Measurements from ENCODE around the gene FAM162A.

The FAM162A gene

DNA sequence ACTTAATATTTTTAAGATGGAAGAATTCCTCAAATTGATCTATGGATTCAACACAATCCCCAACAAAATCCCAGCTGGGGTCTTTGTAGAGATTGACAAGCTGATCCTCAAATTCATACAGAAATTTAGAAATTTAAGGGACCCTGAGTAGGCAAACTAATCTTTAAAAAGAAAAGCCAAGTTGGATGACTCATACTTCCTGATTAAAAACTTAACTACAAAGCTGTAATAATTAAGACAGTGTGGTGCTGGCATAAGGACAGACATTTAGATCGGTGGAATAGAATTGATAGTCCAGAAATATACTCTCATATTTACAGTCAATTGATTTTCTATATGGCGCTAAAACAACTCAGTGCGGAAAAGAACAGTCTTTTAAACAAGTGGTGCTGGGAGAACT lies 11.6 kb downstream of the FAM162A start:
- no peak for DNase-seq
- Mint-ChIP-seq H3K27ac (no peak overlapping the region), H3K4me3 (no peak overlapping the region), H3K4me1 (ENCODE audit: low read depth) (peaks cover 35% of the 10 kb centered on the region), H3K36me3 (ENCODE audit: low read depth) (peaks cover 43% of the 10 kb centered on the region), H3K9me3 (no peaks in the 10 kb centered on the region), H3K27me3 (no peaks in the 10 kb centered on the region)

DNA sequence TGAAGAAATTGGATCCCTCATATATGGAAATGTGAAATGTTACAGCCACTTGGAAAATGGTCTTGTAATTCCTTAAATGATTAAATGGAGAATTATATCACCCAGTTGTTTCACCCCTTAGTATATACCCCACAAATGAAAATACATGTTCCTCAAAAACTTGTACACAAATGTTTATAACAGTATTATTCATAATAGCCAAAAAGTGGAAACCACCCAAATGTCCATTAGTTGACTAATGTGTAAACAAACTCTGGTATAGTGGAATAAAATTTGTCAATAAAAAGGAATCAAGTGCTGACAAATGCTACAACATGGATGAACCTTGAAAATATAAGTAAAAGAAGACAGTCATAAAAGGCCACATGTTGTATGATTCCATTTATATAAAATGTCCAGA lies 12.5 kb downstream of the FAM162A start:
- DNase-seq: no peak
- H3K36me3 Mint-ChIP-seq (ENCODE audit: low read depth): peaks cover 45% of the 10 kb centered on the region
- no peaks in the 10 kb centered on the region for H3K27me3 Mint-ChIP-seq
- H3K27ac Mint-ChIP-seq: peak overlapping the region; percentile 6
- H3K9me3 Mint-ChIP-seq: no peaks in the 10 kb centered on the region
- H3K4me1 Mint-ChIP-seq (ENCODE audit: low read depth): peaks cover 37% of the 10 kb centered on the region
- no peak overlapping the region for H3K4me3 Mint-ChIP-seq

DNA sequence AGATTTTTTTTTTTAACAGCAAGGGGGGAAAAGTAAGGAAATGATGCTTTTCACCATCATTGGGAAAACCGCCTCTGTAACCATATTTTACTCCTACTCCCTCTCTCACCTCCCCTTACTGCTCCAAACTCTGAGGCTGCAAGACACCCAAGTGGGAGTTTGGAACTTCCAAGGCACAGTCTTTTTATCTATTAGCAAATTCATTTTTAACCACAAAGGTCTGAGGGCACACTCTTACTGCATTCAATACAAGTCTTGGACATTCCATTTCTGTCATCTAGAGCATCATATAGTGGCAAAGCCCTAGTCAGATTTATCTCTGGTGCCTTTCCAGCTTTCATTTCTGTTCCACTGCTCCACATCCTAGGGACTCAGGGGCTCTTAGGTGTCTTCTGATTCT lies 13.2 kb downstream of the FAM162A start:
- DNase-seq: no peak
- H3K4me3 Mint-ChIP-seq: no peak overlapping the region
- H3K27me3 Mint-ChIP-seq: no peaks in the 10 kb centered on the region
- H3K36me3 Mint-ChIP-seq (ENCODE audit: low read depth): peaks cover 45% of the 10 kb centered on the region
- peaks cover 37% of the 10 kb centered on the region for H3K4me1 Mint-ChIP-seq (ENCODE audit: low read depth)
- peak overlapping the region; percentile 55 for H3K27ac Mint-ChIP-seq
- no peaks in the 10 kb centered on the region for H3K9me3 Mint-ChIP-seq

DNA sequence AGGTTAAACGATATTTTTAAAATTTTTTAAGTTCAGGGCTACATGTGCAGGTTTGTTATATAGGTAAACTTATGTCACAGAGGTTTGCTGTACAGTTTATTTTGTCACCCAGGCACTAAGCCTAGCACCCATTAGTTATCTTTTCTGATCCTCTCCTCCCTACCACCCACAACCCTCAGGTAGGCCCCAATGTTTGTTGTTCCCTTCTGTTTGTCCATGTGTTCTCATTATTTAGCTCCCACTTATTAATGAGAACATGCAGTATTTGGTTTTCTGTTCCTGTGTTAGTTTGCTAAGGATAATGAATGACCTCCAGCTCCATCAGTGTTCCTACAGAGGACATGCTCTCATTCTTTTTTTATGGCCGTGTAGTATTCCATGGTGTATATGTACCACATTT lies 14.9 kb downstream of the FAM162A start:
- DNase-seq: no peak

DNA sequence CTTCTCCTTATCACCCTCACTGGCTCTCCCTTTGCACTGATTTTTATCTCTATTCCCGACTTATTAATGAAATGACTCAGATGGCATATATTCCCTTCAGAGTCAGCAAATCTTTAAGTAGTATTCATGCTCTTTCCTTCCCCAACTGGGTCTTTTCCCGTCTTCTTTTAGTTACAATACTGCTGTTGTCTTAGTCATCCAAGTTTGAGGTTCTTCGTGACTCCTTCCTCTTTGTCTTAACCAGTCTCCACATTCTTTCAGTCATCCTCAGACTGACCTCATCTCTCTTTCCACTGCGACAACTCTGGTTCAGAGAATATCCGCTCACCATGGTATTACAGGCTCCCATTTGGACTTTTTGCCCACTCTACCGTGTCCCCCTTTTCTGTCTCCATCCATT lies 19.5 kb downstream of the FAM162A start:
- Mint-ChIP-seq H3K9me3 (no peaks in the 10 kb centered on the region), H3K27ac (peak overlapping the region; percentile 15), H3K4me3 (no peak overlapping the region), H3K27me3 (no peaks in the 10 kb centered on the region), H3K36me3 (ENCODE audit: low read depth) (peaks cover 71% of the 10 kb centered on the region), H3K4me1 (ENCODE audit: low read depth) (peaks cover 21% of the 10 kb centered on the region)
- no peak for DNase-seq

More for the DNA sequence above, 14.9 kb downstream of the FAM162A start:
- Mint-ChIP-seq H3K27ac (no peak overlapping the region), H3K36me3 (ENCODE audit: low read depth) (peaks cover 51% of the 10 kb centered on the region), H3K9me3 (no peaks in the 10 kb centered on the region), H3K4me1 (ENCODE audit: low read depth) (peaks cover 39% of the 10 kb centered on the region), H3K4me3 (no peak overlapping the region), H3K27me3 (no peaks in the 10 kb centered on the region)

DNA sequence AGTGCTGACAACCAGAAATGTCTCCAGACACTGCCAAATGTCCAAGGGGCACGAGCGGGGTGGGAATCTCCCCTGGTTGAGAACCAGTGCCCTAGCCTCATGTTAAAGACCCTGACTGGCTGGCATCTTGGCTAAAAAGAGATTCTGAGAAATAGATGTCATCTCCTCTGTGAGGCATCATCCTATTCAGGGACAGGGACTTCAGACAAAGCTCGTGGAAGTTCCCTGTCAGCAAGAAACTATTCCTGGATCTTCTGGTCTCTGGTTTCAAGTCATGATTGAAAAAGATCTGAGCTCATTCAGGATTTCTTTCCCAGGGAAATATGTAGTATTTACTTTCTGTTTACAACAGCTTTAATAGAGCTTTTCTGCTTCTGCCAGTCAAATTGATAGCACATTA lies 21.0 kb downstream of the FAM162A start:
- H3K27ac Mint-ChIP-seq: peak overlapping the region; percentile 76
- no peak overlapping the region for H3K4me3 Mint-ChIP-seq
- H3K9me3 Mint-ChIP-seq: no peaks in the 10 kb centered on the region
- no peaks in the 10 kb centered on the region for H3K27me3 Mint-ChIP-seq
- peaks cover 23% of the 10 kb centered on the region for H3K4me1 Mint-ChIP-seq (ENCODE audit: low read depth)
- no peak for DNase-seq
- peaks cover 79% of the 10 kb centered on the region for H3K36me3 Mint-ChIP-seq (ENCODE audit: low read depth)

DNA sequence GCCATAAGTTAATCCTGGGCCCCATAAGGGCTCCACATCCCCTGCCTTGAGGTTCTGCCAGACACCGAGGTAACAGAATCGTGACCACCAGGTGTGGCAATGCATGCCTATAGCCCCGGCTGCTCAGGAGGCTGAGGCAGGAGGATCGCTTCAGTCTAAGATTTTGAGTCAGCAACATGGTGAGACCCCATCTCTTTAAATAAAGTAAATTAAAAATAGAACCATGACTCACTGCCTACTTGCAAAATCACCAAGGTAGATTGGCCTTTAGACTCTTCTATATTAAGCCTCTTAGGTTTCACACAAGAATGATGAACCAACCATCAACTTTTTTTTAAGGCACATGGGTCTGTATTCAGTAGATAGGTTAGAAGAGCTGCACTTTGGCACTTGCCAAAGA lies 22.2 kb downstream of the FAM162A start:
- peaks cover 87% of the 10 kb centered on the region for H3K36me3 Mint-ChIP-seq (ENCODE audit: low read depth)
- peaks cover 30% of the 10 kb centered on the region for H3K4me1 Mint-ChIP-seq (ENCODE audit: low read depth)
- no peaks in the 10 kb centered on the region for H3K27me3 Mint-ChIP-seq
- DNase-seq: no peak
- peak overlapping the region; percentile 76 for H3K27ac Mint-ChIP-seq
- no peak overlapping the region for H3K4me3 Mint-ChIP-seq
- H3K9me3 Mint-ChIP-seq: no peaks in the 10 kb centered on the region

DNA sequence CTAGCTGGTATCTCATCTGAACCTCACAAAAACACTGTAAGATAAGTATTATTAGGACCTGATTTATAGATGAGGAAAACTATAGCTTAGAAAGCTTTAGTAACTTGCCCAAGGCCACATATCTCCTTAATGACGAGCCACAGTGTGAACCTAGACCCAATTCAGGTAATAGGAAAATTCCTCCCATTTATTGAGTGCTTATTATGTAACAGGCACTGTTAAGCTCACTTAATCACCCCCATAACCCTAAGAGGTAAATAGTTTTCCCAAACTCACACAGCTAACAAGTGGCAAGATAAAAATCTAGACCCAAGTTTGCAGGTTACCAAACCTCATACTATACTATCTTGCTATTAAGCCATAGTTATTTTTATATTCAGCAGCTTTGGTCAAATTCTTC lies 24.0 kb downstream of the FAM162A start:
- peaks cover 97% of the 10 kb centered on the region for H3K36me3 Mint-ChIP-seq (ENCODE audit: low read depth)
- no peak overlapping the region for H3K4me3 Mint-ChIP-seq
- no peak for DNase-seq
- H3K9me3 Mint-ChIP-seq: no peaks in the 10 kb centered on the region
- H3K27ac Mint-ChIP-seq: peak overlapping the region; percentile 58
- no peaks in the 10 kb centered on the region for H3K27me3 Mint-ChIP-seq
- H3K4me1 Mint-ChIP-seq (ENCODE audit: low read depth): peaks cover 41% of the 10 kb centered on the region

DNA sequence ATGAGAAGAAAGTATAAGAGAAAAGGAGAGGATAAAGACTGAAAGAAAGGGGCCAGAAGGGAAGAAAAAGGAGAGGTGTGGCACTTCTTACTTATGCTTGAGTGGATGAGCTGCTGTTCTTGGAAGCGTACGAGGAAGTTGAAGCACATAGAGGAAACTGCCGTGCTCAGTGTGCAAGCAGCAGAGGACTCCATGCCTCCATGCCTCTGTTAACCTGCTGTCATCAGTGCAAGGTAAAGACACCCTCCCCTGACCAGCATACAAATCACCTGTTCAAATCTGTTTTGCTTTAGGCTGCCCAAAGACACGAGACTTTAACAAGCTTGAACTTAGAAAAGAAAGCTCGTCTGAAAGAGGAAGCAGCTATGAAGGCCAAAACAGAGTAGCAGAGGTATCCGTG lies 25.5 kb downstream of the FAM162A start:
- Mint-ChIP-seq H3K4me3 (no peak overlapping the region), H3K27ac (peak overlapping the region; percentile 84), H3K4me1 (ENCODE audit: low read depth) (peaks cover 50% of the 10 kb centered on the region), H3K27me3 (no peaks in the 10 kb centered on the region), H3K36me3 (ENCODE audit: low read depth) (peaks cover 97% of the 10 kb centered on the region), H3K9me3 (no peaks in the 10 kb centered on the region)
- DNase-seq: no peak

DNA sequence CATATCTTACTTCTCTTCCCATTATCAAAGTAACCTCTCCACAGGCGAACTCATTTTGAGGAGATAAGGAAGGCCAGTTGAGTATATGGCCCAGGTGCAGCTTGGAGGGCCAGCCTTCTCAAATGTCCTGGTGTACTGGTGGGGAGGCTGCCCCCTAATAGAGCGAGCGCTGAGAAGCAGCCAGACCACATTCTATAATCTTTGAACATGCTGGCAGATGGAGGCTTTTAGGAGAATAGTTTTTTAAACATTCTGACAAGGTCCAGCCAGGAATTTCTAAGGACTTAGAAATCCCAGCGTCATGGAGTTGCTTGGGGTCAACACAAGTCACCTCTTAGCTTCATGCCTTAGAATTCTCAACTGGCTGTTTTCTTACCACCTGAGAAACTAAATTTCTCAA lies 26.1 kb downstream of the FAM162A start:
- Mint-ChIP-seq H3K4me3 (no peak overlapping the region), H3K36me3 (ENCODE audit: low read depth) (peaks cover 97% of the 10 kb centered on the region), H3K27me3 (no peaks in the 10 kb centered on the region), H3K4me1 (ENCODE audit: low read depth) (peaks cover 57% of the 10 kb centered on the region), H3K9me3 (no peaks in the 10 kb centered on the region), H3K27ac (peak overlapping the region; percentile 84)
- no peak for DNase-seq

DNA sequence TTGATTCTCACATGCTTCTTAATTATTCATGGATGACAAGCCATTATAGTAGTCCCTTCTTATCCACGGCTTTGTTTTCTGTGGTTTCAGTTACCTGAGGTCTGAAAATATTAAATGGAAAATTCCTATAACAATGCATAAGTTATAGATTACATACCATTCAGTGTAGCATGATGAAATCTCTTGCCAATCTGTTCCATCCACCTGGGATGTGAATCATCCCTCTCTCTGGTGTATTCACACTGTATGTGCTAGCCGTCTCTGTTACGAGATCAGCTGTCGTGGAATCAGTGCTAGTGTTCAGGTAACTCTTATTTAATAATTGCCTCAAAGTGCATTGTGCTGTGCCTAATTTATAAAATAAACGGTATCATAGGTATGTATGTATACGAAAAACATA lies 26.7 kb downstream of the FAM162A start:
- H3K27ac Mint-ChIP-seq: peak overlapping the region; percentile 61
- DNase-seq: no peak

DNA sequence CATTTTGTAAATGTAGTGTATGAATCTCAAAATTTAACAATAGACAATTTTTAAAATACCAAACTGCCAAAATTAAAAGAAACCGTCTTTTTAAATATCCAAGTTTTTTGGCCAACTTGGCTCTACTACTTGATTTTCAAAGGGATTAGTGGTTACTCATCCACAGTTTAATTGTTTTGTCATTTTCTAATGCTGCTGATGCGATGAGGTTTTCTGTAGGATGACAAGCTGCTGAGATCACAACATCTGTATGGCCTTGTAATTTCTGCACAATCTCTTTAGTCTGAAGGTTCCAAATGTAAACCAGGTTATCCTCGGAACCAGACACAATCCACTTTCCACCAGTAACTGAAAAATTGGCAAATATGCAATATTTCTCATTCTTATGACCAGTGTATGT lies 30.4 kb downstream of the FAM162A start:
- no peak for DNase-seq
- peak overlapping the region; percentile 99 for H3K27ac Mint-ChIP-seq
- H3K27me3 Mint-ChIP-seq: no peaks in the 10 kb centered on the region
- H3K36me3 Mint-ChIP-seq (ENCODE audit: low read depth): peaks cover 77% of the 10 kb centered on the region
- peaks cover 61% of the 10 kb centered on the region for H3K4me1 Mint-ChIP-seq (ENCODE audit: low read depth)
- peak overlapping the region; percentile 94 for H3K4me3 Mint-ChIP-seq
- no peaks in the 10 kb centered on the region for H3K9me3 Mint-ChIP-seq

More for the DNA sequence above, 26.7 kb downstream of the FAM162A start:
- no peaks in the 10 kb centered on the region for H3K27me3 Mint-ChIP-seq
- H3K9me3 Mint-ChIP-seq: no peaks in the 10 kb centered on the region
- no peak overlapping the region for H3K4me3 Mint-ChIP-seq
- H3K36me3 Mint-ChIP-seq (ENCODE audit: low read depth): peaks cover 95% of the 10 kb centered on the region
- H3K4me1 Mint-ChIP-seq (ENCODE audit: low read depth): peaks cover 60% of the 10 kb centered on the region

DNA sequence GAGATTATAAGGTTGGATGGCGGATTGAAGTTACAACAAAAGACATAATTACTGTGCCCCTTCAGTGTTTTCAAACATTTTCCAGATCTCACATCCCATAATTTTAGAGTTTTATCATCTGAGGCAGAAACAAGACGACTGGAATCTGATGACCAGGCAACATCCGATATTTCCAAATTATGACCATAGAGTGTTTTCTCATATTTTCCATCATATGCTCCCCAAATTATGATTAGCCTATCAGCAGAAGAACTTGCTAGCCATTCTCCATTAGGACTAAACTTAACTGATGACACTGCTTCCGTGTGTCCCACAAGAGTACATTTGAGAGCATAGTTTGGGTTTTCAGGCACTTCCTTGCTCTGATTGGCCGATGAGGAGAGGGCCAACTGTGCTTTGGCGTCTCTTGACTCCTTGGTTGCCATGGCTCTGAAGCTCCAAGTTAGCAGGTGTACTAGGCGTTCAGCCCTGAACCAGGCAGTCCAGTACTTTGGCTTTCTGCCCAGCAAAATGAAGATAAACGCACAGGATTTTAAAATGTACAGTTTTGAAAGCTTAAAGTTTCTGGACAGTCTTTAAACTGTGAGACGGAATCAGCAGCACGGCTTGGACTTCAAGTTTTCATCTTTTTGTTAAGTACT lies 31.2 kb downstream of the FAM162A start:
- Mint-ChIP-seq H3K9me3 (no peaks in the 10 kb centered on the region), H3K36me3 (ENCODE audit: low read depth) (peaks cover 73% of the 10 kb centered on the region)

DNA sequence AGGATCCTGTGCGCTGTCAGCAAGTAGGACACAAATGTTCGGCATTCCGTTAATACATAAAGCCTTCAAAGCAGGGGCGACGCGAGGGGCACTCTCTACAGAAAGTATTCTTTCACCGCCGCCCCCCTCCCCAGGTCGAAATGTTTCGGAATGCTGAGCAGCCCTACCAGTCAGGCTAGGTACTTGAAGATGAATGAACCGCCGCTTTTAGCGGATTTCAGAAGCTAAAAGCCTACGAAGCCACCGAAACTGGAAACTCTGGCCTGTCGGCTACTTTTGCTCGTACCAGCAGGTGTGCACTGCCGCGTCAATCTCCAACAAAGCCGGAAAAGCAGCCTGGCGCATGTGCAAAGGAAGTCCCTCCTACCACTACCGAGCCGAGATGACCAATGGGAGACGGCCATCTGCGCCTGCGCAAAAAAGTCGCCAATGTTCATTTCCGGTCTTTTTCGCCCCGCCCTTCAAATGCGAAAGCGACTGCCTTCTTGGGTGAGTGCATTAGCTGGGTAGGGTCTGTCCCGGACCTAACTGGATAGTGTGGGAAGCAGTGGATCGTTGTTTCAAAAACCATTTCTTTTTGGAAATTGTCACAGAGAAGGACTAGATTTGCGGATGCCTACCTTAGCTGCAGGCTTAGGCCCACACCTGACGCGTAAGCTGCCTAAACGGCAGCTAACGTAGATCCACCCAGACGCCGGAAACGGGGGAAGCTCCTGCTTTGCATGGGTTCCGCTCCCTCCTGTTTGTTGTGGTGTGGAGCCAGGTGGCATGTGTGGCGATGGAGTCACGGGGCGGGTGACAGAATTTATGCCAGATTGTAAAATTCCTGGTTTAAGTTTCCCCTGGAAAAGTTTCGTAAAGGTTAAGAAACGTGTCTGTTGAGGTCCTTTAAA lies 32.0 kb downstream of the FAM162A start, which contains the start of gene WDR5B:
Gene WDR5B (minus strand): TSS at position 301 of the 893 bp plus-strand sequence. CDS start 534 bp downstream, outside the sequence.
- peaks cover 71% of the 10 kb centered on the region for H3K36me3 Mint-ChIP-seq (ENCODE audit: low read depth)
- peak within 1 kb of the TSS; percentile 94 for H3K4me3 Mint-ChIP-seq
- DNase-seq: peak; percentile 99
- H3K27ac Mint-ChIP-seq: peak within 1 kb of the TSS; percentile 99
- no peaks in the 10 kb centered on the region for H3K9me3 Mint-ChIP-seq
- no peaks in the 10 kb centered on the region for H3K27me3 Mint-ChIP-seq
- peaks cover 57% of the 10 kb centered on the region for H3K4me1 Mint-ChIP-seq (ENCODE audit: low read depth)

More for the DNA sequence above, 31.2 kb downstream of the FAM162A start:
- Mint-ChIP-seq H3K4me1 (ENCODE audit: low read depth) (peaks cover 60% of the 10 kb centered on the region), H3K4me3 (peak overlapping the region; percentile 94), H3K27ac (peak overlapping the region; percentile 99), H3K27me3 (no peaks in the 10 kb centered on the region)
- DNase-seq: peak; percentile 44

DNA sequence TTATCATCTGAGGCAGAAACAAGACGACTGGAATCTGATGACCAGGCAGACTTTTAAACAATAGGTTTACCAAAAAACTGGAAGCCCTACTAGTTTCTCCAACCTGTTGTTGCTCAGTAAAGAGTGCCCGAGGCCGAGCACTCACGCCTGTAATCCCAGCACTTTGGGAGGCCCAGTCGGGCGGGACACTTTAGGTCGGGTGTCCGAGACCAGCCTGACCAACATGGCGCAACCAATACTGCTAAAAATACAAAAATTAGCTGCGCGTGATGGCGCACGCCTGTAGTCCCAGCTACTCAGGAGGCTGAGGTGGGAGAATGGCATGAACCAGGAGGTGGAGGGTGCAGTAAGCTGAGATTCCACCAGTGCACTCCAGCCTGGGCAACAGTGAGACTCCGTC lies 33.0 kb downstream of the FAM162A start:
- Mint-ChIP-seq H3K27ac (peak overlapping the region; percentile 99), H3K36me3 (ENCODE audit: low read depth) (peaks cover 74% of the 10 kb centered on the region), H3K4me3 (peak overlapping the region; percentile 94), H3K9me3 (no peaks in the 10 kb centered on the region), H3K4me1 (ENCODE audit: low read depth) (peaks cover 58% of the 10 kb centered on the region), H3K27me3 (no peaks in the 10 kb centered on the region)
- DNase-seq: no peak

Data from activated T-cell treated with anti-CD3 and anti-CD28 coated beads, Interleukin-2, amount 50 U/mL, for 24 hours (primary cell).